SK-N-SH (cell line): ENCODE measurements around the gene LEFTY1.

ENCODE experiments used
- TF ChIP-seq, protein P1 (sequence below): IDR thresholded peaks from 2 replicates; pipeline ENCODE4 v1.4.0; 2012; ENCODE audit warnings: low read depth
- TF ChIP-seq, protein P2 (sequence below): fragments of 200-600 bp; sonication (generic); IDR thresholded peaks from 2 replicates; pipeline ENCODE4 v1.6.1; 2017; ENCODE audit warnings: antibody characterized with exemption, mild to moderate bottlenecking, moderate library complexity

DNA sequence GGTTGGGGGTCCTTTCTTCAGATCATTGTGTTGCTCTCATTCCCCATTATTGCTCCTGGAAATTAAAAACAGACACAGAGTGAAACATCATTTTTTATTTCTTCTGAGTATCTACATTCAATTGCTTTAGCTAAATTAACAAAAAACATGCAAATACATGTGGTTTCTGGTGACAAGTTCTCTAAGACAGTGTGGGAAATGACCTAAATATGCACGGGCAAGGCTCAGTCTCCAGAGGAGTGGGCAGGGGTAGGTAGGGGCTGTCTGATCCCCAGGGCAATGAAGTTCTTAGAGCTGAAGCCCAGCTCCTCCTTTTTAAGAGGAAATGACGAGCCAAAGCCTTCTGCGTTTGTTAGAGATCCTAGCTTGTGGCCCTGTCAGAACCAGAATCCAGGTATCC, 47.6 kb upstream of the LEFTY1 start:
- TF ChIP-seq, protein P1, sequence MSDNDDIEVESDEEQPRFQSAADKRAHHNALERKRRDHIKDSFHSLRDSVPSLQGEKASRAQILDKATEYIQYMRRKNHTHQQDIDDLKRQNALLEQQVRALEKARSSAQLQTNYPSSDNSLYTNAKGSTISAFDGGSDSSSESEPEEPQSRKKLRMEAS = no peak
- TF ChIP-seq, protein P2, sequence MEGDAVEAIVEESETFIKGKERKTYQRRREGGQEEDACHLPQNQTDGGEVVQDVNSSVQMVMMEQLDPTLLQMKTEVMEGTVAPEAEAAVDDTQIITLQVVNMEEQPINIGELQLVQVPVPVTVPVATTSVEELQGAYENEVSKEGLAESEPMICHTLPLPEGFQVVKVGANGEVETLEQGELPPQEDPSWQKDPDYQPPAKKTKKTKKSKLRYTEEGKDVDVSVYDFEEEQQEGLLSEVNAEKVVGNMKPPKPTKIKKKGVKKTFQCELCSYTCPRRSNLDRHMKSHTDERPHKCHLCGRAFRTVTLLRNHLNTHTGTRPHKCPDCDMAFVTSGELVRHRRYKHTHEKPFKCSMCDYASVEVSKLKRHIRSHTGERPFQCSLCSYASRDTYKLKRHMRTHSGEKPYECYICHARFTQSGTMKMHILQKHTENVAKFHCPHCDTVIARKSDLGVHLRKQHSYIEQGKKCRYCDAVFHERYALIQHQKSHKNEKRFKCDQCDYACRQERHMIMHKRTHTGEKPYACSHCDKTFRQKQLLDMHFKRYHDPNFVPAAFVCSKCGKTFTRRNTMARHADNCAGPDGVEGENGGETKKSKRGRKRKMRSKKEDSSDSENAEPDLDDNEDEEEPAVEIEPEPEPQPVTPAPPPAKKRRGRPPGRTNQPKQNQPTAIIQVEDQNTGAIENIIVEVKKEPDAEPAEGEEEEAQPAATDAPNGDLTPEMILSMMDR = no peak
